ENCODE results near the gene MTUS2.

DNA sequence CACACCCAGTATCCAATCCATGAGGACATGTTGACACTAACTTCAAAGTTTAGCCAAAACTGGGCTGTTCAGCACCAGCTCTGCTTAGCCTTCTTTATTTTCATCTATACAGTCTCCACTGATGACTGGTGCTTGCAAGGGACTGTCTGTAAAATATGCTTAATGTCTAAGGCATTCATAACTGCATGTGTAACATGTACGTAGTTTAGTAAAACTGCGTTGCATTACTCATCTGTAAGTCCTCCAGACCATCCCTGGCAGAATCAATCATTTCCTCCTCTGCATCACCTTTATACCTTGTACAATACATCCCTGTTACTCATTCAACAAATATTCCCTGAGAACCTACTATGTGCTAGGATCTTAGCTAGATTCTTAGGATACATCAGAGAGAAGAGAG, 362.1 kb downstream of the MTUS2 start:
- TF ChIP-seq POLR2A (IDR thresholded peaks at IDR 0.05), result no peak
- TF ChIP-seq, protein P1, sequence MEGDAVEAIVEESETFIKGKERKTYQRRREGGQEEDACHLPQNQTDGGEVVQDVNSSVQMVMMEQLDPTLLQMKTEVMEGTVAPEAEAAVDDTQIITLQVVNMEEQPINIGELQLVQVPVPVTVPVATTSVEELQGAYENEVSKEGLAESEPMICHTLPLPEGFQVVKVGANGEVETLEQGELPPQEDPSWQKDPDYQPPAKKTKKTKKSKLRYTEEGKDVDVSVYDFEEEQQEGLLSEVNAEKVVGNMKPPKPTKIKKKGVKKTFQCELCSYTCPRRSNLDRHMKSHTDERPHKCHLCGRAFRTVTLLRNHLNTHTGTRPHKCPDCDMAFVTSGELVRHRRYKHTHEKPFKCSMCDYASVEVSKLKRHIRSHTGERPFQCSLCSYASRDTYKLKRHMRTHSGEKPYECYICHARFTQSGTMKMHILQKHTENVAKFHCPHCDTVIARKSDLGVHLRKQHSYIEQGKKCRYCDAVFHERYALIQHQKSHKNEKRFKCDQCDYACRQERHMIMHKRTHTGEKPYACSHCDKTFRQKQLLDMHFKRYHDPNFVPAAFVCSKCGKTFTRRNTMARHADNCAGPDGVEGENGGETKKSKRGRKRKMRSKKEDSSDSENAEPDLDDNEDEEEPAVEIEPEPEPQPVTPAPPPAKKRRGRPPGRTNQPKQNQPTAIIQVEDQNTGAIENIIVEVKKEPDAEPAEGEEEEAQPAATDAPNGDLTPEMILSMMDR (IDR thresholded peaks at IDR 0.05 in 8 of 11, conservative IDR thresholded peaks at IDR 0.05 in 3 of 11), result no peak
- no peak for TF ChIP-seq POLR2AphosphoS5 (IDR thresholded peaks at IDR 0.05)
